Measurements from ENCODE around the gene MINPP1. TPM values are rescaled to one million over a fixed set of nuclear protein-coding genes. Genes with fewer than 3 reads are reported as not detected.
A peak's percentile ranks its signal among the peaks of the same experiment; 100 is the strongest.
"Not testable (repeated sequence)": the region's sequence is repeated elsewhere in the genome, so short reads cannot be mapped to it uniquely, and the experiment has no call there.

MINPP1 gene, protein sequence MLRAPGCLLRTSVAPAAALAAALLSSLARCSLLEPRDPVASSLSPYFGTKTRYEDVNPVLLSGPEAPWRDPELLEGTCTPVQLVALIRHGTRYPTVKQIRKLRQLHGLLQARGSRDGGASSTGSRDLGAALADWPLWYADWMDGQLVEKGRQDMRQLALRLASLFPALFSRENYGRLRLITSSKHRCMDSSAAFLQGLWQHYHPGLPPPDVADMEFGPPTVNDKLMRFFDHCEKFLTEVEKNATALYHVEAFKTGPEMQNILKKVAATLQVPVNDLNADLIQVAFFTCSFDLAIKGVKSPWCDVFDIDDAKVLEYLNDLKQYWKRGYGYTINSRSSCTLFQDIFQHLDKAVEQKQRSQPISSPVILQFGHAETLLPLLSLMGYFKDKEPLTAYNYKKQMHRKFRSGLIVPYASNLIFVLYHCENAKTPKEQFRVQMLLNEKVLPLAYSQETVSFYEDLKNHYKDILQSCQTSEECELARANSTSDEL
- 27.0 and 42.8 TPM in 2 replicates for total RNA-seq (2014; rRNA removed; shearing (Covaris generic))

DNA sequence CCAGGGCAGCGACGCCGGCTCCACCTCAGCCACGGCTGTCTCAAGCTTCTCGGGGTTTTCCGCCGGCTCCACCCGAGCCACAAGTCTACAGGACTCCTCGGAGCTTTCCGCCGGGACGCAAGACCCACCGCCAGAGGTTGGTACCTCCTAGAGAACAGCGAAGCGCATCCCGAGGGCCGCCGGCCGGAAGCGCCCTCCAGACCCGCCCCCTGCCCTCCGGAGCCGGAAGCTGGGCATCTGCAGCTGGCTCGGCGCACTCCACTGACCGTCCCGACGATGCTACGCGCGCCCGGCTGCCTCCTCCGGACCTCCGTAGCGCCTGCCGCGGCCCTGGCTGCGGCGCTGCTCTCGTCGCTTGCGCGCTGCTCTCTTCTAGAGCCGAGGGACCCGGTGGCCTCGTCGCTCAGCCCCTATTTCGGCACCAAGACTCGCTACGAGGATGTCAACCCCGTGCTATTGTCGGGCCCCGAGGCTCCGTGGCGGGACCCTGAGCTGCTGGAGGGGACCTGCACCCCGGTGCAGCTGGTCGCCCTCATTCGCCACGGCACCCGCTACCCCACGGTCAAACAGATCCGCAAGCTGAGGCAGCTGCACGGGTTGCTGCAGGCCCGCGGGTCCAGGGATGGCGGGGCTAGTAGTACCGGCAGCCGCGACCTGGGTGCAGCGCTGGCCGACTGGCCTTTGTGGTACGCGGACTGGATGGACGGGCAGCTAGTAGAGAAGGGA lies at the start of gene MINPP1:
Gene MINPP1 (plus strand): TSS at position 254 of the 726 bp plus-strand sequence. CDS start 23 bp downstream, at position 277.
- DNase-seq (ENCODE audit: low spot score), result peak; percentile 80
- in situ Hi-C loops (cut with HindIII; ENCODE audit: low sequenced_read_pairs), result no loop called here

DNA sequence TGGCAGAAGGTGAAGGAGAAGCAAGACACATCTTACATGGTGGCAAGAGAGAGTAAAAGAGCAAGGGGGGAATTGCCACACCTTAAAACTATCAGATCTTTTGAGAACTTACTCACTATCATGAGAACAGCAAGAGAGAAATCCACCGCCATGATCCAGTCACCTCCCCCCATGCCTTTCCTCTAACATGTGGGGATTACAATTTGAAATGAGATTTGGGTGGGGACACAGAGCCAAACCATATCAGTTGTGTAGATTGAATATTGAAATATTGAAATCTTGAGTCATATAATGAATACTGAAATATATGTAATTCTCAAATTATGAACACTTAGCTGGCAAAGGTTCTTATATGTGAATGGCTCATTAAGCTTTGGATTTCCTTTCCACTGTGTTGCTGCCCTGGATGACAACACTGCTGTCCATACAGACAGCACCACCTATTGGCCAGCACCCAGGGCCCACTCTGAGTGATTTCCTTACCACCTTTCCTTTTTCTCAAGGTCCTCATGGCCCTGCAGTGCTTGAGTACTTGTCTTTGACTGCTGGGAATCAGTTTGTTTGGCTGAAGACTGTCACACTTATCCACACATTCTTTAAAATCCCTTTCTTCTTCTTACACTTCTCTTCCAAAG lies 48.0 kb upstream of the MINPP1 start:
- in situ Hi-C loops (cut with HindIII; ENCODE audit: low sequenced_read_pairs); DNase-seq (ENCODE audit: low spot score): not testable (repeated sequence)

DNA sequence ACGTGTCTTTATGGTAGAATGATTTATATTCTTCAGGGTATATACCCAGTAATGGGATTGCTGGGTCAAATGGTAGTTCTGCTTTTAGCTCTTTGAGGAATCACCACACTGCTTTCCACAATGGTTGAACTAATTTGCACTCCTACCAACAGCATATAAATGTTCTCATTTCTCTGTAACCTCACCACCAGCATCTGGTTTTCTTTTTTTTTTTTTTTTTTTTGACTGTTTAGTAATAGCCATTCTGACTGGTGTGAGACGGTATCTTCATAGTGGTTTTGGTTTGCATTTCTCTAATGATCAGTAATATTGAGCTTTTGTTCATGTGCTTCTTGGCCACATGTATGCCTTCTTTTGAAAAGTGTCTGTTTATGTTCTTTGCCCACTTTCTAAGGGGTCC lies 42.9 kb upstream of the MINPP1 start:
- DNase-seq (ENCODE audit: low spot score); in situ Hi-C loops (cut with HindIII; ENCODE audit: low sequenced_read_pairs): not testable (repeated sequence)

DNA sequence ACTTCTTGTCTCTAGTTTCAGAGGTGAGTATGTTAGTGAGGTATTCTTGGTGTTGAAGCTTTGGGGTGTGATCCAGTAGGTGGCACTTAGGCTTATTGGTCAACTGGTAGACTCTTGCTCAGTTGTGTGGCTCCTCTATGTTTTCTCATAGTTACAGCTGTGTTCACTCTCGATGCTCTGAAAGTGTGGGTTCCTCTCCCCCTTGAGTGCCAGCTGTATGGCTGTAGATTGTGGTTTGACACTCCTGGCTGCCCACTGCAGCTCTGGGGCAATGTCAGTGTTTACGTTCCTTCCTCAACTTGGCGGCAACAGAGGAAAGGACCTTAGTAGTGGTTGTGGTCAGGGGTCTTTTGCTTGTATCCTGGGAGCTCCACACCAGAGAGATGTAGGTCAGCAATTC lies 37.8 kb upstream of the MINPP1 start:
- in situ Hi-C loops (cut with HindIII; ENCODE audit: low sequenced_read_pairs), result not testable (repeated sequence)

DNA sequence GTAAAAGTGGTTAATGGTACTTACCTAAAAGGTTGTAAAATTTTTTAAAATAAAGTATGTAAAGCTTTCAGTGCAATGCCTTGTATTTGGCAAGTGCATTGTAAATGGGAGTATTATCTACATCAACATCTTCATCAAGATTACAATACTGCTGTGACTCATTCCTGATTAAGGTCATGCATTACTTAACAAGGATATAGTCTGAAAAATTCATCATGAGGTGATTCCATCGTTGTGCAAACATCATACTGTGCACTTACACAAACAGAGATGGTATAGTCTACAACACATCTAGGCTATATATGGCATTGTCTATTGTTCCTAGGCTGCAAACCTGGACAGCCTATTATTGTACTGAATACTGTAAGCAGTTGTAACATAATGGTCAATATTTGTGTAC lies 16.0 kb upstream of the MINPP1 start:
- in situ Hi-C loops (cut with HindIII; ENCODE audit: low sequenced_read_pairs); DNase-seq (ENCODE audit: low spot score): not testable (repeated sequence)

More for the DNA sequence above, 37.8 kb upstream of the MINPP1 start:
- DNase-seq (ENCODE audit: low spot score), result not testable (repeated sequence)

DNA sequence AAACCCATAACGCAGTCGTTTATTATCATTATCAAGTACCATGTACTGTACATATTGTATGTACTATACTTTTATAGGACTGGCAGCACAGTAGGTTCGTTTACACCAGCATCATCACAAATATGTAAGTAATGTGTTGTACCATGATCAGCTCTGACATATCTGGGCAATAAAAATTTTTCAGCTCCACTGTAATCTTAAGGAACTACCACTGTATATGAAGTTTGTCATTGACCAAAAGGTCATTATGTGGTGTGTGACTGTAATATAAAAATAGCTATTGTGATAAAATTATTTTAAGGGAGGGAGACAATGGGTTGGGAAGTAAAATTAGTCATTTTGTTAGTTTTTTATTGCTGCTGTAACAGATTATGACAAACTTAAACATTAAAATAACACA lies 14.4 kb upstream of the MINPP1 start:
- in situ Hi-C loops (cut with HindIII; ENCODE audit: low sequenced_read_pairs); DNase-seq (ENCODE audit: low spot score): not testable (repeated sequence)

DNA sequence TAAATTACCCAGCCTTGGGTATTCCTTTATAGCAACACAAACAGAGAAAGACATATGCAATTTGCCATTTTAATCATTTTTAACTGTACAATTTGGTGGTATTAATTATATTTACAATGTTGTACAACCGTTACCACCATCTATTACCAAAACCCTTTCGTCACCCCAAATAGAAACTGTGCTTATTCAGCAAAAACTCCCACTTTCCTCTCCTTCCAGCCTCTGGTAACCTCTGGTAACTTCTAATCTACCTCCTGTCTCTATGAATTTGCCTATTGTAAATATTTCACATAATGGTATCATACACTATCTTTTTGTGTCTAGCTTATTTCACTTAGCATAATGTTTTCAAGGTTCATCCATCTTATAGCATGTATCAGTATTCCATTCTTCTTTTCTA lies 12.2 kb upstream of the MINPP1 start:
- in situ Hi-C loops (cut with HindIII; ENCODE audit: low sequenced_read_pairs); DNase-seq (ENCODE audit: low spot score): not testable (repeated sequence)

DNA sequence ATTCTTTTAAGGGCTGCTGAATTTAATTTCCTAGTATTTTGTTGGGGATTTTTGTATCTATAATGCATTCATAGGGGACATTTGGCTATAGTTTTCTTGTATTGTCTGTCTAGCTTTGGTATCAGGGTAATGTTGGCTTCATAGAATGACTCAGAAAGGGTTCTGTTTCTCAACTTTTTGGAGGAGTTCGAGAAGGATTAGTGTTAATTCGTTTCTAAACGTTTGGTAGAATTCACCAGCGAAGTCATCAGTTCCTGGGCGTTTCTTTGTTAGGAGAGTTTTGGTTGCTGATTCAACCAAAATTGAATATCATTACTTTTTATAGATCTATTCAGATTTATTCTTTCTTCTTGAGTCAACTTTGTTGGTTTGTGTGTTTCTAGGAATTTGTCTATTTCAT lies 9.2 kb upstream of the MINPP1 start:
- DNase-seq (ENCODE audit: low spot score); in situ Hi-C loops (cut with HindIII; ENCODE audit: low sequenced_read_pairs): not testable (repeated sequence)

DNA sequence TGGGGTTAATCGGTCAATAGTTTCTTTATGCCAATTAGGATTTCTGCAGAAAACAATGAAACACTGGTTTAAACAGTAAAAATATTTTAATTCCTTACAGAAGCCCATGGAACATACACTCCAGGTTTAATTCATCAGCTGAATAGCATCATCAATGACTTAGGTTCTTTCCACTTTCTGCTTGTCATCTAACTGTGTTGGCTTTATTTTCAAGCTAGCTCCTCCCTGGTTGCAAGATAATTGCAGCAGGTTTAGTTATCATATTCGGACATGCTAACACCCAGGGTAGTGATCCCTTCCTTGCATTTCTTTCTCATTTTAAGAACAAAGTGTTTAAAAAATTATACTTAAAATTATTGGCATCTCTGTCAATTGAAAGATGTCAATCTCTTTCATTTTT lies 7.3 kb upstream of the MINPP1 start:
- in situ Hi-C loops (cut with HindIII; ENCODE audit: low sequenced_read_pairs); DNase-seq (ENCODE audit: low spot score): not testable (repeated sequence)

DNA sequence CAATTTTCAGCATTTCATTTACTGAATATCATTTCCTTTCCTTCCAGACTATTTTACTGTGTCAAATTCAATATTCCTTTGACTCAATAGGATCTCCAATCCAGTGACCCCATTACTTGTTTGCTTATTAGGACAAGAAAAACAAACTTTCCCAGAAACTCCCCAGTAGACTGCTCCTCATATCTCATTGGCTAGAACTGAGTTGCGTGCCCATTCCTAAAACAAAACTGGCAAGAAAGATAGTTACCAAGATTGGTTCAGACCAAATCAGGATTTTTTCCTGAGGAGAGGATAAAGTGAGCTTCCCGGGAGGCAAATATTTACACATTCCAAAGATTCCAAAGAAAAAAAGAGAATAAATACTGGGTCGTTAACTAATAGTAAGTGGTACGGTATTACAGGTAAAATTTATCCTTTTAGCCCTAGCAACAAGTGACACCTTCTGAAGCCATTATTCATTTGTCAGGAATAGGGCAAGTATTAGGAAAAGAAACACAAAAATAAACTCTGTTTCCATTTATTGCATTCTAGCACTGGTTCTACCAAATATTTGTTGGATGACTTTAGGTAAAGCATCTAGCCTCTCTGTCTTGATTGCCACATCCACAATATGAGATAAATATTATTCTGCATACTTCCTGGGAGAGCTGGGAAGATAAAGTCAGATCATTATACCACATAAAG lies 6.4 kb upstream of the MINPP1 start:
- in situ Hi-C loops (cut with HindIII; ENCODE audit: low sequenced_read_pairs); DNase-seq (ENCODE audit: low spot score): not testable (repeated sequence)

DNA sequence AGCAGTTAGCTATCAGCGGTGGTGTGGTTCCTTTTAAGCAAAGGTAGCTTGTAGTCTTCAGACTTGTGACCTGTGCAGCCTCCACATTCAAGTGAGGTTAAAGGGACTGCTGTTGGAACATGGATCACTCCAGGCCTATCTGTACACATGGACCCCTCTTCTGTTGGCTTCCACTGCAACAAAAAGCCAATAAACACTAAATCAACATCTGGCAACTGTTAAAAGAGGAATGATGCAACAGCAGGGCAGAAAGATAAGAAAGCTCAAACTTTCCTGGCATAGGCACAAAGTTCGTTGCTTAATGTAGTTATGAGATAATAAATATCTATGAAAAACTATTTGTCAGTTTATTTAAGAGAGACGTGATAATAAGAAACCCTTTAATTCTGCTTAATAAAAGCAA lies 4.0 kb upstream of the MINPP1 start:
- in situ Hi-C loops (cut with HindIII; ENCODE audit: low sequenced_read_pairs), result no loop called here
- no peak for DNase-seq (ENCODE audit: low spot score)

DNA sequence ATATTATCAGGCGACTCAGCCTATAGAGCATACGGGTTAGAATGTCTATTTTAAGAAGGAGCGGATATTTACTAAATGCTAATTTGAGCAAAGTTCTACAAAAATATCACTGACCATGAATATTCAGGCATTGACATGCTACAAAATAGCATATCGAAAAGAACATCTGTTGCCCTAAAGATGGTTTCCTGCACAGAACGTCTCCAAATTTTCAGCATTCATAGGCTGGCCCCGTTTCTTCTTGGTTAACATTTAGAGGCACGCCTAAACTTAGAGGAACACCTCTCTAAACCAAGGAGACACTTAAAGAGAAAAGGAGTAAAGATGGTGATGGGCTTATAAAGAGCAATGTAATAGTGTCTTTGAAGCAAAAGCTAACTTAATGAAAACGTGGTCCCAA lies 1.3 kb upstream of the MINPP1 start:
- no peak for DNase-seq (ENCODE audit: low spot score)
- in situ Hi-C loops (cut with HindIII; ENCODE audit: low sequenced_read_pairs), result no loop called here

DNA sequence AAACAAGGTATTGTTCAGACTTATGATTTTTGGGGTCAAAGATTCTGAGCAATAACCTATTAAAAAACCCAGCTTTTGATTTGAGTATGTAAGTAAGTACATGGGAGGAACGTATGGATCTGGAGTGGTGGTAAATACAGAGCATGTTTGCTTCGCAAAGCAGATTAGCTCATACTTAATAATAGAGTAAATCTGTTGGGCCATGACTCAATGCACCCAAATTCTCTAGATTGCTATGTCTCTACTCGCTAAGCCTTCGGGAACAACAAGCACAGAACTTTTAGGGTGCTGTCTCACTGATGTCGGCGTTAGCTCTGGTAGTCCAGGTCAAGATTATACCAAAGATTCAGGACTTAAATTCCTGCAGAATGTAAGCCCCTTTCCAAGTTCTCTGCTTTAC lies 807 bp upstream of the MINPP1 start:
- no peak for DNase-seq (ENCODE audit: low spot score)
- in situ Hi-C loops (cut with HindIII; ENCODE audit: low sequenced_read_pairs), result no loop called here

DNA sequence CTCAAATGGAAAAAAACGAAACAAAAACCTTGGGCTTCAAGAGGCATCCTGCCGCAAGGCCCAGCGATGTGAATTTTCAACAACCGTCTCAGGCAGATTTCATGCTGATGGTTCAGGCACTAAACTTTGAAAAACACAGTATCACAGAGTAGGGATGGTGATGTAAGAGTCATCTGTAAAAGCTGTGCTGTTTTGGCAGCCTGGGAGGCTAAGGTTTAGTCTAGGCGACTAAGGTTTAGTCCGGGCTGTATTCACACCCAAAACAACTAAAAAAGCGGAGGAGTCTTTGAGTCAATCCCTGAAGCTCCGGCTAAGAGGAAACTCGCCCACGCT lies 420 bp upstream of the MINPP1 start:
- in situ Hi-C loops (cut with HindIII; ENCODE audit: low sequenced_read_pairs), result no loop called here
- DNase-seq (ENCODE audit: low spot score), result no peak

DNA sequence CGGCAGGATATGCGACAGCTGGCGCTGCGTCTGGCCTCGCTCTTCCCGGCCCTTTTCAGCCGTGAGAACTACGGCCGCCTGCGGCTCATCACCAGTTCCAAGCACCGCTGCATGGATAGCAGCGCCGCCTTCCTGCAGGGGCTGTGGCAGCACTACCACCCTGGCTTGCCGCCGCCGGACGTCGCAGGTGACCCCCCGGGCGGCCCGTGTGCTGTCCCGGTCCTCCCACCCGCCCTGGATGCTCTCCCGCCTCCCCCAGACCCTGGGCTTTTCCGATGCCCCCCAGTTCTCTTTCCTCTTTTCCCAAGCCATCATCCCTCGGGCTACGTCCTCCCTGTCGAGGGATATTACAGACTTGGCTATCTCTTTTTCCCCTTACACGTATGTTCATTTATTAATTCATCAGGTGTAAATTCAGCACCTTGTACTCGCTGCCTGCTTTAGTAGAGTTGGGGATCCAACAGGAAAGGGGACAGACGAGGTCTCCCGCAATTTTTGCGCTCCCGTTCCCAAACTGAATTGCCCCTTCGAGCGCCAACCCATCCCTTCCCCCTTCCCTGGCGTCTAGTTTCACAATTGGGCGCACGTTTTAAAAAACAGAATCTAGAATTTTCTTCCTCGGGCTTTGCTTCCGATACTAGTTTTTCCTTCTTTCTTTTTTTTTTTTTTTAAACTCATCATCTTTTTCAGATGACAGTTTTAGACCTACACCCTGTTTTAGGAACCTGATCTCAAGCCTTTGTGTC lies 846 bp downstream of the MINPP1 start:
- DNase-seq (ENCODE audit: low spot score), result peak; percentile 52
- in situ Hi-C loops (cut with HindIII; ENCODE audit: low sequenced_read_pairs), result no loop called here

DNA sequence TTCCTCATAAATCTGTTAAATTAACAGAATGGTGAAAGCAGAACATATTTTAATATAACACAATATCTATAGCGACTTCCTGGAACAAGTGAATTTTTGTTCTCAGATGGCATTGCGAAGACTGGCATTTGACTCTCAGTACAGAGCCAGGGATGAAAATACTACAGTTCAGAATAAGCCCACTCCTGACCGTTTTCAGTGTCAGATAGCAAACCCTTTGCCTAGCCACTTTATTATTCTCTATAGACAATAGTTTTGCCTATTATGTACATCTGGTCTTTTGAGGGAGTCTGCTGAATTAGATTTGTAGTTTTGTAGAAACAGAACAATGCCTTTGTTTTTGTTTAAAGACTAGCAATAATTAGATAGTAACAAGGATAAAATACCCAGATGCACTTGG lies 2.3 kb downstream of the MINPP1 start:
- DNase-seq (ENCODE audit: low spot score), result no peak
- in situ Hi-C loops (cut with HindIII; ENCODE audit: low sequenced_read_pairs), result no loop called here

DNA sequence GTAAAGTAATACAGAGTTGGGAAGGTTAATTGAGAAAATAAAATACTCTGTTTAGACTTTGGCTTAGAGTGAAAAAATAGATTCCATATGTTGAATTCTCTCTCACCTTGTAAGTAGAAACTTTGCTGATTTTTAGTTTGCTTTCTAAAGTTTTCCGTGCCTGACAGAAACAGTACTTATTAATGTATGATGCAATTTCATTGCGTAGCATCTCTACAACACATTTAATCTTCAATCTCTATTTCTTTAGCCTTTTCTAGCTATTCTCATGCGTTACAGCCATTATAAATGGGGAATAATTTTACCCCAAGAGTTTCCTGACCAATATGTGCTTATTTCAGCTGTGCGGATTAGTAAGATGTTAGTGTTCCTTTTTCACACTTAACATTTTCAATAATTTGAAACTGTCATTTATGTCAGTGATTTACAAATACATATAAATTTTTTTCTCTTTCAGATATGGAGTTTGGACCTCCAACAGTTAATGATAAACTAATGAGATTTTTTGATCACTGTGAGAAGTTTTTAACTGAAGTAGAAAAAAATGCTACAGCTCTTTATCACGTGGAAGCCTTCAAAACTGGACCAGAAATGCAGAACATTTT lies 3.3 kb downstream of the MINPP1 start:
- no peak for DNase-seq (ENCODE audit: low spot score)
- in situ Hi-C loops (cut with HindIII; ENCODE audit: low sequenced_read_pairs), result no loop called here

DNA sequence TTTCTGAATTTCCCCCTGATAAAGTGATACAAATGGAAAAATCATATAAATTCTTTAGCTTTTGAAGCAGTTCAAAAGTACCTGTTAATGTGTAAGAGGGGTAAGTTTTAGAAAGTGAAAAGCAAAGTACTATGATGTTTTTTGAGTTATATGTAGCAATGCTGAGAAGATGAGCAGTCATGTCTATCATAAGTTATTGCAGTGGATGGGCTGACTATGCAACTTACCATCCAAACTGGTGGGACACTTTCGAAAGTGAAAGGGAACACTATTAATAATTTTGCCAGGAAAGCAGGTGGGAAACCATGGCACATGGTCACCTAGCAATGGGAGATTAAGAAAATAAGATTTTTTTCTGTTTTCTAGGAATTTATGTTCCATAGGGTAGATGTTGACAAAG lies 4.1 kb downstream of the MINPP1 start:
- in situ Hi-C loops (cut with HindIII; ENCODE audit: low sequenced_read_pairs), result no loop called here
- DNase-seq (ENCODE audit: low spot score), result no peak

Measured in G401 (cell line).